Measurements from ENCODE around the gene RGR. TPM values are rescaled to one million over a fixed set of nuclear protein-coding genes. Genes with fewer than 3 reads are reported as not detected.
A peak's percentile ranks its signal among the peaks of the same experiment; 100 is the strongest.

Gene RGR, protein sequence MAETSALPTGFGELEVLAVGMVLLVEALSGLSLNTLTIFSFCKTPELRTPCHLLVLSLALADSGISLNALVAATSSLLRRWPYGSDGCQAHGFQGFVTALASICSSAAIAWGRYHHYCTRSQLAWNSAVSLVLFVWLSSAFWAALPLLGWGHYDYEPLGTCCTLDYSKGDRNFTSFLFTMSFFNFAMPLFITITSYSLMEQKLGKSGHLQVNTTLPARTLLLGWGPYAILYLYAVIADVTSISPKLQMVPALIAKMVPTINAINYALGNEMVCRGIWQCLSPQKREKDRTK
- total RNA-seq, result 1 to 10 TPM in 2 of 4 donors, under 1 TPM in 1, not detected in 1; 0.33 to 2.5 (median 1.4) TPM

GRCh38 chr10:84244651-84245270 lies at the start of gene RGR:
Gene RGR (plus strand): TSS chr10:84245053. CDS start chr10:84245091, 38 bp downstream.
- H3K36me3 ChIP-seq, result no peaks in the 10 kb centered on the region
- no peaks in the 10 kb centered on the region for H3K9me3 ChIP-seq
- no peak within 1 kb of the TSS for H3K4me3 ChIP-seq
- H3K4me1 ChIP-seq, result peaks cover 0 to 4% (median 2%) of the 10 kb centered on the region in 4 donors
- H3K27ac ChIP-seq (replicated peaks in 1 of 4), result peak within 1 kb of the TSS in 2 of 4 donors; percentile 7
- no peaks in the 10 kb centered on the region for H3K27me3 ChIP-seq
- intact Hi-C loops (cut with DNase I), result no loop called here
- WGBS, result 49% methylated on average over 8 of the region's 9 CpGs
- no peak for DNase-seq (ENCODE audit: extremely low spot score)
- TF ChIP-seq EP300 (IDR thresholded peaks at IDR 0.05), result no peak
- TF ChIP-seq POLR2AphosphoS5 (IDR thresholded peaks at IDR 0.05), result peak in 1 of 2 donors; percentile 9
- no peak for TF ChIP-seq POLR2A (IDR thresholded peaks at IDR 0.05; ENCODE audit: low read depth)

GRCh38 chr10:84196083-84196482 lies 48.8 kb upstream of the RGR start:
- Histone ChIP-seq H3K9me3 (no peaks in the 10 kb centered on the region), H3K27me3 (peaks cover 0 to 78% (median 23%) of the 10 kb centered on the region in 4 donors), H3K36me3 (no peaks in the 10 kb centered on the region), H3K4me1 (peaks cover 6 to 19% (median 15%) of the 10 kb centered on the region in 4 donors), H3K4me3 (no peak overlapping the region), H3K27ac (replicated peaks in 1 of 4) (no peak overlapping the region)
- DNase-seq (ENCODE audit: extremely low spot score), result no peak
- intact Hi-C loops (cut with DNase I), result no loop called here
- TF ChIP-seq POLR2A (IDR thresholded peaks at IDR 0.05; ENCODE audit: low read depth) (no peak), EP300 (IDR thresholded peaks at IDR 0.05) (no peak), CTCF (IDR thresholded peaks at IDR 0.05) (no peak), POLR2AphosphoS5 (IDR thresholded peaks at IDR 0.05) (no peak)
- 22% methylated on average over 4 of the region's 4 CpGs for WGBS

DNA sequence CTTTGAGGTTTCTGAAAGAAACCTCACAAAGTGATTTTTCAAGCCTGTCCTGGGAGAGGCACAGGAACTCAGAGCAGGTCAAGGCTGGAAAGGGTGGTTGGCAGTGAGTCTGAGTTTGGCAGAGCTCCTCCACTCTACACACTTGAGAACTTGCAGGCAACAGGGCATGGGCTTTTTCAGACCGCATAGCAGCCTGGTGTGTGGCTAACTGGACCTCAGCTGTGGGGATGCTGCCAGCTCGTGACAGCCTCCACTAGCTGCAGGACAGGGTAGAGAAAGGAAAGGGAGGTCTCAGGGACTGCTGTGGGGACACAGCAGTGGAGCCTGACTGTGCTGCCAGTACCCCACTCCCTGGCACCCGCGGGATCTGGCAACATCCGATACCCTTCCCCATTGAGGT lies 47.9 kb upstream of the RGR start:
- H3K9me3 ChIP-seq, result no peaks in the 10 kb centered on the region
- no peak overlapping the region for H3K27ac ChIP-seq (replicated peaks in 1 of 4)
- H3K36me3 ChIP-seq, result no peaks in the 10 kb centered on the region
- no peak overlapping the region for H3K4me3 ChIP-seq
- intact Hi-C loops (cut with DNase I), result no loop called here
- peaks cover 6 to 19% (median 15%) of the 10 kb centered on the region in 4 donors for H3K4me1 ChIP-seq
- TF ChIP-seq POLR2AphosphoS5 (IDR thresholded peaks at IDR 0.05), result no peak
- TF ChIP-seq EP300 (IDR thresholded peaks at IDR 0.05), result no peak
- TF ChIP-seq CTCF (IDR thresholded peaks at IDR 0.05), result no peak
- TF ChIP-seq POLR2A (IDR thresholded peaks at IDR 0.05; ENCODE audit: low read depth), result no peak
- no peak for DNase-seq (ENCODE audit: extremely low spot score)
- 79% methylated on average over 5 of the region's 5 CpGs for WGBS
- peaks cover 0 to 73% (median 23%) of the 10 kb centered on the region in 4 donors for H3K27me3 ChIP-seq

DNA sequence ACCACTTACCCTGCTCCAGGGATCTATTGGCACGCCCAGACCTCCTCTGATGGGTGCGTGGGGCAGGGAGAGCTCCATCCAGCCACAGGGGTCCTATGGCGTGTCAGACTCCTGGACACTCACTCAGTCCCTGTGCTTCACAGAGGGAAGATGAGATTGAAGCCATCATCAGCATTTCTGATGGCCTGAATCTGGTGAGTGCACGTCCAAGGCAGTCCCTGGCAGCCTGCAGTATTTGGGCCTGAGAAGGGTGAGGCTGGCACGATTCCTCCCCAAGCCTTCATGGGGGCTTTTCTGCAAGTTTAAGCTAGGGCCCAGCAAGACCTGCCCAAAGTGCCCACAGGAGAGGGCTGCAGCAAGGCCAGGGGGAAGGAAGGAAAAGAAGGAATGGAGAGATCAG lies 47.2 kb upstream of the RGR start:
- intact Hi-C loops (cut with DNase I), result no loop called here
- WGBS, result 79% methylated on average over 5 of the region's 5 CpGs
- Histone ChIP-seq H3K4me3 (no peak overlapping the region), H3K27me3 (peaks cover 0 to 74% (median 23%) of the 10 kb centered on the region in 4 donors), H3K27ac (replicated peaks in 1 of 4) (no peak overlapping the region), H3K4me1 (peaks cover 6 to 19% (median 15%) of the 10 kb centered on the region in 4 donors), H3K9me3 (no peaks in the 10 kb centered on the region), H3K36me3 (no peaks in the 10 kb centered on the region)
- no peak for DNase-seq (ENCODE audit: extremely low spot score)
- TF ChIP-seq POLR2A (IDR thresholded peaks at IDR 0.05; ENCODE audit: low read depth) (no peak), EP300 (IDR thresholded peaks at IDR 0.05) (no peak), CTCF (IDR thresholded peaks at IDR 0.05) (no peak), POLR2AphosphoS5 (IDR thresholded peaks at IDR 0.05) (no peak)

GRCh38 chr10:84198206-84198915 lies 46.5 kb upstream of the RGR start:
- Histone ChIP-seq H3K36me3 (no peaks in the 10 kb centered on the region), H3K9me3 (no peaks in the 10 kb centered on the region), H3K4me1 (peaks cover 6 to 19% (median 15%) of the 10 kb centered on the region in 4 donors), H3K4me3 (no peak overlapping the region), H3K27me3 (peaks cover 0 to 71% (median 23%) of the 10 kb centered on the region in 4 donors), H3K27ac (replicated peaks in 1 of 4) (no peak overlapping the region)
- no peak for TF ChIP-seq POLR2AphosphoS5 (IDR thresholded peaks at IDR 0.05)
- TF ChIP-seq EP300 (IDR thresholded peaks at IDR 0.05), result no peak
- intact Hi-C loops (cut with DNase I), result no loop called here
- DNase-seq (ENCODE audit: extremely low spot score), result no peak
- WGBS, result 82% methylated on average over 7 of the region's 7 CpGs

All from esophagus muscularis mucosa (tissue), 4 donors.